ENCODE measurements around the gene TMEM108.
A peak's percentile ranks its signal among the peaks of the same experiment; 100 is the strongest.

Gene TMEM108

GRCh38 chr3:133168025-133168401 lies 129.8 kb downstream of the TMEM108 start:
- no peak for DNase-seq

- no peak for DNase-seq
Measured at GRCh38 chr3:133169331-133170068, 131.3 kb downstream of the TMEM108 start.

- no peak for DNase-seq
Measured at GRCh38 chr3:133171831-133172230, 133.6 kb downstream of the TMEM108 start.

GRCh38 chr3:133181392-133182150 lies 143.4 kb downstream of the TMEM108 start:
- DNase-seq, result no peak

- DNase-seq, result no peak
Measured at GRCh38 chr3:133187870-133188379, 149.7 kb downstream of the TMEM108 start.

- DNase-seq, result no peak
Measured at GRCh38 chr3:133188996-133189395, 150.8 kb downstream of the TMEM108 start.

- no peak for DNase-seq
Measured at GRCh38 chr3:133189893-133190292, 151.7 kb downstream of the TMEM108 start.

- DNase-seq, result no peak
Measured at GRCh38 chr3:133191818-133192217, 153.6 kb downstream of the TMEM108 start.

- no peak for DNase-seq
Measured at GRCh38 chr3:133192363-133192945, 154.3 kb downstream of the TMEM108 start.

GRCh38 chr3:133192967-133193366 lies 154.8 kb downstream of the TMEM108 start:
- DNase-seq, result no peak

GRCh38 chr3:133196527-133196926 lies 158.3 kb downstream of the TMEM108 start:
- DNase-seq, result no peak

- DNase-seq, result no peak
Measured at GRCh38 chr3:133197619-133198018, 159.4 kb downstream of the TMEM108 start.

GRCh38 chr3:133206921-133207320 lies 168.7 kb downstream of the TMEM108 start:
- no peak for DNase-seq

GRCh38 chr3:133208184-133208583 lies 170.0 kb downstream of the TMEM108 start:
- no peak for DNase-seq

GRCh38 chr3:133209871-133210550 lies 171.8 kb downstream of the TMEM108 start:
- peak; percentile 80 for DNase-seq

GRCh38 chr3:133210656-133211055 lies 172.5 kb downstream of the TMEM108 start:
- no peak for DNase-seq

GRCh38 chr3:133211449-133211848 lies 173.3 kb downstream of the TMEM108 start:
- peak; percentile 92 for DNase-seq

- DNase-seq, result no peak
Measured at GRCh38 chr3:133211856-133212255, 173.7 kb downstream of the TMEM108 start.

- DNase-seq, result no peak
Measured at GRCh38 chr3:133213937-133214336, 175.7 kb downstream of the TMEM108 start.

- DNase-seq, result no peak
Measured at GRCh38 chr3:133227813-133228212, 189.6 kb downstream of the TMEM108 start.

GRCh38 chr3:133230195-133230594 lies 192.0 kb downstream of the TMEM108 start:
- no peak for DNase-seq

GRCh38 chr3:133236901-133237300 lies 198.7 kb downstream of the TMEM108 start:
- no peak for DNase-seq

GRCh38 chr3:133237380-133237779 lies 199.2 kb downstream of the TMEM108 start:
- DNase-seq, result no peak
